ENCODE measurements around the gene ADAM22.

The ADAM22 gene

DNA sequence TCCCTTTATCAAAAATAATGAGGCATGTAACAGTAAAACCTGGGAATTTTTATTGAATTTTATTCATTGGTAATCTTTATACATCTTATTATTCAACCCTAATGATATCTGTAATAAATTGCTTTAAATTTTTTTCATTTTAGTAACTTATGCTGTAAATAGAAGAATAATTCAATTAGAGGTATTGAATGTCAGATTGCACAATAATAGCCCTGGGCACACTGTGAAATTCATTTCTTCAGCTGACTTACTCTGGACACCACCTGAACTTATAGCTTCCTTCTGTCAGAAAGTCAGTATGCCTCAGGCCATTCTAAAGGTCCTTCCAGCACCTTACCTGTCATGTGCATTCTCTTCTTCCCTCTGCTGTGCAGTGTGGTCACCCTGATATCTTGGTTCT is 59.2 kb downstream of the ADAM22 start:
- DNase-seq (ENCODE audit: low spot score) = no peak
- in situ Hi-C loops (cut with MboI; ENCODE audit: low sequenced_read_pairs, unreplicated experiment) = no loop called here

DNA sequence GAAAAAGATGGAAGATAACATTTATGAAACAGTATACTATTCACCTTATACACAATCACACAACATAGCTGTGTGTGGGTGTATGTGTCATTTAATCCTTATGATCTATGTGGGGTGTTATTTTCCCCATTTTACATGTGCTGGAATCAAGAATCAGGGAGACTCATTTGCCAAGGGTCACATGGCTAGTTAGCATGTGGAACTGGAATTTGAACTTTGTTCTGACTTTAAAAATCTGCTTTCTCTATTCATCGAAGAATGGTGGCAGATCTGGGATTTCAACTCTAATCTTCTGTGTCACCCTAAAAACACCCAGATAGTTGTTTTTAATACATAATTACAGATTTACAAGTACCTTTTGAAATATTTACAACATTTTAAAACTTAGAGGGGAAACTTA is 65.2 kb downstream of the ADAM22 start:
- DNase-seq (ENCODE audit: low spot score) = no peak
- TF ChIP-seq, protein P1, sequence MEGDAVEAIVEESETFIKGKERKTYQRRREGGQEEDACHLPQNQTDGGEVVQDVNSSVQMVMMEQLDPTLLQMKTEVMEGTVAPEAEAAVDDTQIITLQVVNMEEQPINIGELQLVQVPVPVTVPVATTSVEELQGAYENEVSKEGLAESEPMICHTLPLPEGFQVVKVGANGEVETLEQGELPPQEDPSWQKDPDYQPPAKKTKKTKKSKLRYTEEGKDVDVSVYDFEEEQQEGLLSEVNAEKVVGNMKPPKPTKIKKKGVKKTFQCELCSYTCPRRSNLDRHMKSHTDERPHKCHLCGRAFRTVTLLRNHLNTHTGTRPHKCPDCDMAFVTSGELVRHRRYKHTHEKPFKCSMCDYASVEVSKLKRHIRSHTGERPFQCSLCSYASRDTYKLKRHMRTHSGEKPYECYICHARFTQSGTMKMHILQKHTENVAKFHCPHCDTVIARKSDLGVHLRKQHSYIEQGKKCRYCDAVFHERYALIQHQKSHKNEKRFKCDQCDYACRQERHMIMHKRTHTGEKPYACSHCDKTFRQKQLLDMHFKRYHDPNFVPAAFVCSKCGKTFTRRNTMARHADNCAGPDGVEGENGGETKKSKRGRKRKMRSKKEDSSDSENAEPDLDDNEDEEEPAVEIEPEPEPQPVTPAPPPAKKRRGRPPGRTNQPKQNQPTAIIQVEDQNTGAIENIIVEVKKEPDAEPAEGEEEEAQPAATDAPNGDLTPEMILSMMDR (IDR thresholded peaks at IDR 0.05; ENCODE audit: borderline replicate concordance, control extremely low read depth, extremely low read depth, insufficient read depth, missing control alignments) = no peak
- in situ Hi-C loops (cut with MboI; ENCODE audit: low sequenced_read_pairs, unreplicated experiment) = no loop called here

More for the DNA sequence above, 59.2 kb downstream of the ADAM22 start:
- TF ChIP-seq, protein P1 (IDR thresholded peaks at IDR 0.05; ENCODE audit: borderline replicate concordance, control extremely low read depth, extremely low read depth, insufficient read depth, missing control alignments) = no peak

DNA sequence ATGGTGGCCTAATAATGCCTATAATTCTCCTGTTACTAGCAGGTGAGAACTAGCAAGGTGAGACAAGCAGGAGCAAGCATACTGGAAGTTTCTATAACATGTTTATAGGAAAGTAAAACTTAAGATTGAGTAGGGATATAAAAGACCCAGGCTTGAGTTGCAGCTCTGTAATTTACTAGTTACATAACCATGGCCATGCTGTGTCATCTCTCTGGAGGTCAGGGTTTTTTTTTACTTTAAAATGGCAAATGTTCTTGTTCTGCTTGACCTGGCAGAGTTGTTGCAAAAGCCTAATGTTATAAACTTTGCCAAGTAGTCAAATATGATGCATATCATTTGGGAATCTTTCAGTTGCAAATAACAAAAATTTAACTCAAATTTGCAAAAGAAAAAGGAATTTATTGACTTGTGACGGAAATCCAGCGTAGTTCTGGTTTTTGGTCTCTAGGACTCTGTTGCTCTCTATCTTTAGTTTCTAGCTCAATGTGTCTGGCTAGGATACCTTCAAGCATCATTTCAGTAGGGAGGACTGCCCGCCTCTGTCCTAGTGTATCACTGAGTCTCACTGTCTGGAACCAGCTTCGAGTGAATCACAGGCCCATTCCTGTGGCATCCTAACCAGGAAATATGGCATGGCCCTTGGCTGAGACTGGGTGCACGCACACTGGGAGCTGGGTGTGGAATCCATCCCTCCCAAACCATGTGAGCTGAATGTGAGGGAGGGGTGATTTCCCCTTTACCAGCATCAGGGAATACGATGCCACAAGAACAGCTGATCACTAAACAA is 67.9 kb downstream of the ADAM22 start:
- TF ChIP-seq, protein P1 (IDR thresholded peaks at IDR 0.05; ENCODE audit: borderline replicate concordance, control extremely low read depth, extremely low read depth, insufficient read depth, missing control alignments) = no peak
- in situ Hi-C loops (cut with MboI; ENCODE audit: low sequenced_read_pairs, unreplicated experiment) = no loop called here
- no peak for DNase-seq (ENCODE audit: low spot score)

DNA sequence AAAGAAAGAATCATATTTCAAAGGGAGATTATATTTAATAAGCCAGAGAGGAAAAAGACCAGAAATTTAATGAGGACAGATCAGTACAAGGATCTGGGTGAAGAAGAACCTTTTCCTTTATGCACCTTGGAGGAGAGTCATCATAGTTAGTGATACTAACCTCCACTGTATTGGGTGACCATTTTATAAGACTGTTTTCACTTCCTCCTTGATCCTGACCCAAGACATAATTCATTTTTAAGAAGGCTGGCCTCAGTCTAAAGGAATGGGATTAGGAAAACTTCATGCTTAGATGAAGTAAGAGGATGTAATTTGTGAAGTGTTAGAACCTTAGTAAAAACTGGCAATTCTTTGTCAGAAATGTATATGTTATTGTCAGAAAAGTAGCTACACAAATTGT is 68.6 kb downstream of the ADAM22 start:
- TF ChIP-seq, protein P1 (IDR thresholded peaks at IDR 0.05; ENCODE audit: borderline replicate concordance, control extremely low read depth, extremely low read depth, insufficient read depth, missing control alignments) = no peak
- no peak for DNase-seq (ENCODE audit: low spot score)
- in situ Hi-C loops (cut with MboI; ENCODE audit: low sequenced_read_pairs, unreplicated experiment) = no loop called here

DNA sequence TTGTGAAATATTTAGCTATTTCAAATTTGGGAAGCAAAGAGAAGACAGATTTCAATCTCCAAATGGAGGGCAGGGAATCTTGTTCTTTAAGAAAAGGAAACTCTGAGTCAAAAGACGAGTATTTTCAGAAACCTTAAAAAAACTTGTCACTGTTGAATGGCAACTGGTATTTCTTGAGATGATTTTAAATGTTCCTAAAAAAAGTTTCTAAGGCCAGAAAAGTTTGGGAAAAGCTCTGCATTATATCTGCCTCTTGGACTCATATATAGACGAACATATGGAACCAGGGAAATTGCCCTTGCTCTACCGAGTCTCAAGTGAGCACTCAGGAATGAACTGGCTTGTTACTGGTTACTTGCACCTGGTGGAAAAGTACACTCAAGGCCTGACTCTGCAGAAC is 69.5 kb downstream of the ADAM22 start:
- no peak for DNase-seq (ENCODE audit: low spot score)
- in situ Hi-C loops (cut with MboI; ENCODE audit: low sequenced_read_pairs, unreplicated experiment) = no loop called here
- TF ChIP-seq, protein P1 (IDR thresholded peaks at IDR 0.05; ENCODE audit: borderline replicate concordance, control extremely low read depth, extremely low read depth, insufficient read depth, missing control alignments) = no peak

DNA sequence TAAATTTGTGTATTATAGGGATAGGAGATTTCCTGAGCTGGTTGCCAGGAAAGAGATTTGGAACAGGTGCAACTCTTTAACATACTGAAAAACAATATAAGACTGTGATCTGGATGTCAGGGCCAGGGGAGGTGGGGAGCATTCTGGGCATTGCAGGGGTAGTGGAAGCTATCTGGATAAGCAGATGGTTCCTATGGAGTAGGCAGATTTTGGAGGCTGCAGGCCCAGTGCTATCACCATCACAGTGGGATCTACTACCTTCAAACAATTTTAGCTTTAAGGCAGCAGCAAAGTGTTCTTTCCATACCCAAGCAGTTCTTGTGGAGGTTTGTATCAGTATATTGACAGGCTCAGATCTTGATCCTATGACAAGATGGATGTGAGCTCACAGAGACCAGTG is 71.1 kb downstream of the ADAM22 start:
- TF ChIP-seq, protein P1 (IDR thresholded peaks at IDR 0.05; ENCODE audit: borderline replicate concordance, control extremely low read depth, extremely low read depth, insufficient read depth, missing control alignments) = no peak
- no peak for DNase-seq (ENCODE audit: low spot score)
- in situ Hi-C loops (cut with MboI; ENCODE audit: low sequenced_read_pairs, unreplicated experiment) = no loop called here

All from GM13976 (cell line).